Lower lobe of right lung (tissue), 2 donors: ENCODE measurements around the gene ACOT7. TPM values are rescaled to one million over a fixed set of nuclear protein-coding genes. Genes with fewer than 3 reads are reported as not detected.

ENCODE experiments used
- ATAC-seq, 2 donors: fragments of 200-7000 bp; cut with Tn5 transposase; one replicate each; pipeline ENCODE4 v1.9.1; 2020 to 2022; ENCODE audit warnings: mild to moderate bottlenecking in 2 of 2, moderate library complexity in 2 of 2
- DNase-seq: peaks from one replicate; pipeline ENCODE4 v3.0.0-alpha.2; 2020
- H3K27ac ChIP-seq: fragments of 200-600 bp; one replicate; pipeline ENCODE4 v1.8.0; 2022
- H3K27me3 ChIP-seq: fragments of 200-600 bp; one replicate; pipeline ENCODE4 v1.8.0; 2022; ENCODE audit warnings: low read depth
- H3K36me3 ChIP-seq: fragments of 200-600 bp; one replicate; pipeline ENCODE4 v1.8.0; 2022; ENCODE audit warnings: mild to moderate bottlenecking
- H3K4me1 ChIP-seq: fragments of 200-600 bp; one replicate; pipeline ENCODE4 v1.8.0; 2022
- H3K4me3 ChIP-seq: fragments of 200-600 bp; one replicate; pipeline ENCODE4 v1.8.0; 2022; ENCODE audit warnings: mild to moderate bottlenecking
- H3K9me3 ChIP-seq: fragments of 200-600 bp; one replicate; pipeline ENCODE4 v1.8.0; 2022
- intact Hi-C: fragments of 100-400 bp; cut with DNase I; formaldehyde crosslinking; loops from one replicate; pipeline ENCODE4 v1.11.0; 2022
- total RNA-seq: library from RNA; stranded (reverse); fragmentation: NEBNext Ultra II Directional; extraction: Animal tissue kit (Norgen Biotek cat#: 25700); gene quantifications from one replicate; pipeline ENCODE4 v1.2.1, GENCODE V29; 2021
- TF ChIP-seq, protein P1 (sequence below): fragments of 200-600 bp; IDR thresholded peaks from one replicate; pipeline ENCODE4 v1.8.0; 2022; ENCODE audit warnings: antibody characterized with exemption, mild to moderate bottlenecking
- donor health status: DM: no; HTN: yes; CAD: no; lungs with severe emphysema.

Gene ACOT7
- total RNA-seq, 1 donor from 2014 or later, result 28.5 TPM

DNA sequence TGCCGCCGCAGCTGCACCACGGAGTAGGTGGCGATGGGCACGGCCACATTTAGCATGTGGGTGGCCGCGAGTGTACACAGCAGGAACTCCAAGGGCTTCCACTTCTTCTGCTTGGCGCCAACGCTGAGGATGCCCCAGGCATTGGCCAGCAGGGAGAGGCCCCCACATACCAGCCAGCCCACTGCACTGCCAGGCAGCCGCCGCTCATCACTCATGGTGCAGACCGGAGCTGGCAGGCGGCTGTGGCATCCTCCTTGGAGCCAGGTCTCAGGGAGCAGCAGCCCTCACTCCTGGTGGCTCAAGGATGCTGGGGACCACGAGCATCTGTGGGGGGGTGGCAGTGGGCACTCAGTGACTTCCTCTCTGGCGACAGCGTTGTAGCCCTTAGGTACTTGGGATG lies 138.9 kb downstream of the ACOT7 start:
- no peak overlapping the region for H3K4me3 ChIP-seq
- intact Hi-C loops, result loop anchor here (10.0 kb wide), 1 partner anchor 90 kb away; no protein-coding TSS in a partner anchor
- no peak overlapping the region for H3K27ac ChIP-seq
- peaks cover 4% of the 10 kb centered on the region for H3K36me3 ChIP-seq
- no peak for DNase-seq
- H3K27me3 ChIP-seq, result peaks cover 21% of the 10 kb centered on the region
- TF ChIP-seq, protein P1, sequence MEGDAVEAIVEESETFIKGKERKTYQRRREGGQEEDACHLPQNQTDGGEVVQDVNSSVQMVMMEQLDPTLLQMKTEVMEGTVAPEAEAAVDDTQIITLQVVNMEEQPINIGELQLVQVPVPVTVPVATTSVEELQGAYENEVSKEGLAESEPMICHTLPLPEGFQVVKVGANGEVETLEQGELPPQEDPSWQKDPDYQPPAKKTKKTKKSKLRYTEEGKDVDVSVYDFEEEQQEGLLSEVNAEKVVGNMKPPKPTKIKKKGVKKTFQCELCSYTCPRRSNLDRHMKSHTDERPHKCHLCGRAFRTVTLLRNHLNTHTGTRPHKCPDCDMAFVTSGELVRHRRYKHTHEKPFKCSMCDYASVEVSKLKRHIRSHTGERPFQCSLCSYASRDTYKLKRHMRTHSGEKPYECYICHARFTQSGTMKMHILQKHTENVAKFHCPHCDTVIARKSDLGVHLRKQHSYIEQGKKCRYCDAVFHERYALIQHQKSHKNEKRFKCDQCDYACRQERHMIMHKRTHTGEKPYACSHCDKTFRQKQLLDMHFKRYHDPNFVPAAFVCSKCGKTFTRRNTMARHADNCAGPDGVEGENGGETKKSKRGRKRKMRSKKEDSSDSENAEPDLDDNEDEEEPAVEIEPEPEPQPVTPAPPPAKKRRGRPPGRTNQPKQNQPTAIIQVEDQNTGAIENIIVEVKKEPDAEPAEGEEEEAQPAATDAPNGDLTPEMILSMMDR, result no peak
- no peak for ATAC-seq
- no peaks in the 10 kb centered on the region for H3K9me3 ChIP-seq
- peaks cover 7% of the 10 kb centered on the region for H3K4me1 ChIP-seq

DNA sequence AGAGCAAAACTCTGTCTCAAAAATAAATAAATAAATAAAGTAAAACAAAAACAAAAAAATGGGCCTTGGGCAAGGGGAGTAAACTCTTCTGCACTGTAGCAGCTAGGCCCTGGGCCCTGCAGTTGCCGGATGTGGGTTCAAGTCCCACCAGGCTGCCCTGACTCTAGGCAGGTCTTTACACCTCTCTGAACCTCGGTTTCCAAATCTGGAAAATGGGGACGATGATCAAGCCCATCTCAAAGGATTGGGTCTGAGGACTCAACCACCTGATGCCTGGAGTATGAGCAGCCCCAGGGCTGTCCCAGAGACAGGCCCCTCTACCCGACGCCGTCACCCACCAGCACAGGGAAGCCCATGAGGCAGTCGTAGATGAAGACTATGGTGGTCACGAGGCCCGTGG lies 140.2 kb downstream of the ACOT7 start:
- TF ChIP-seq, protein P1, result no peak
- H3K27ac ChIP-seq, result no peak overlapping the region
- peaks cover 4% of the 10 kb centered on the region for H3K36me3 ChIP-seq
- DNase-seq, result no peak
- no peak for ATAC-seq
- peaks cover 30% of the 10 kb centered on the region for H3K27me3 ChIP-seq
- H3K9me3 ChIP-seq, result no peaks in the 10 kb centered on the region
- H3K4me3 ChIP-seq, result no peak overlapping the region
- peaks cover 5% of the 10 kb centered on the region for H3K4me1 ChIP-seq
- intact Hi-C loops, result loop anchor here (10.0 kb wide), 1 partner anchor 91 kb away; no protein-coding TSS in a partner anchor

DNA sequence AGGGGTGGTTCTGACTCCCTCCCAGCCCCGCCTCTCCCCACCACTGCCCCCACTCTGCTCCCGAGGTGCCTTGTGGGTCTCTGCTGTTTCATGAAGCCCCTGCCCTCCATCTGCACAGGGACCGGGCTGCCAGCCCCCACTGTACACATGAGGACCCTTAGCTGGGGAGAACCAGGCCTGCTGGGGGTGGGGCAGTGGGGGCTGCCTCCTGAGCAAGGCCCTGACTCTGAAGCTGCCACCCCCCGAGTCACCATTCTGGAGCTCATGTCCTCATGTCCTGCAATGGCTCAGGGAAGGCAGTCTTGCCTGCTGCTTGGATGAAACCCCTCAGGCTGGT lies 141.2 kb downstream of the ACOT7 start:
- Histone ChIP-seq H3K4me1 (peaks cover 5% of the 10 kb centered on the region), H3K27me3 (peaks cover 40% of the 10 kb centered on the region), H3K27ac (no peak overlapping the region), H3K4me3 (no peak overlapping the region), H3K9me3 (no peaks in the 10 kb centered on the region), H3K36me3 (peaks cover 4% of the 10 kb centered on the region)
- TF ChIP-seq, protein P1, result no peak
- DNase-seq (no peak), ATAC-seq (no peak)
- intact Hi-C loops, result loop anchor here (10.0 kb wide), 1 partner anchor 92 kb away; no protein-coding TSS in a partner anchor

DNA sequence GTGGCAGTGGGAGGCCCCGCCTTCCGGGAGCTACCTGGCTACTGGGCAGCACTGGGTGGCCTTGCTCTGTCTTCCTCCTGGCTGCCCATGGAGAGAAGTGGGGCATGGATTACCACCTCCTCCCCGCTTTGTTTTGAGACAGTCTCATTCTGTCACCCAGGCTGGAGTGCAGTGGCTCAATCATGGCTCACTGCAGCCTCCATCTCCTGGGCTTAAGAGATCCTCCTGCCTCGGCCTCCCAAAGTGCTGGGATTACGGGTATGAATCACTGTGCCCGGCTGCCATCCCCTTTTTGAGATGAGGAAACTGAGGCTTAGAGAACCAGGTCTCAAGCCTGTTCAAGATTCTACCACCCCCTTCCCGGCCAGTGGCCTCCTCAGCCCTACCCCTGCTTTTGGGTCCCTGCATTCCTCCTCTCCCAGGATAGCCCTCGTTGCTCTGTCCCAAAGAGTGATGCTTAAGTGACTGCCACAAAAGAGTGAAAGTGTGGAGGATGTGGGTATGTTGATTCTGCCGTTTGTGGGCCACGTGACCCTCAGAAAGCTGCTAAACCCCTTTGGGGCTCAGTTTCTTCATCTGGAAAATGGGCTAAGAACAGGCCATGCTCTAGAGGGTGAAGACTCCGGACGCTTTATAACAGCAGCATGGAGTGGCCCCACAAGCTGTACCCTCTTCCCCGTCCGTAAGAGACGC lies 141.7 kb downstream of the ACOT7 start:
- no peak for DNase-seq
- TF ChIP-seq, protein P1, result no peak
- ATAC-seq, result no peak
- H3K27ac ChIP-seq, result no peak overlapping the region
- H3K36me3 ChIP-seq, result peaks cover 4% of the 10 kb centered on the region
- peaks cover 44% of the 10 kb centered on the region for H3K27me3 ChIP-seq
- H3K9me3 ChIP-seq, result no peaks in the 10 kb centered on the region
- intact Hi-C loops, result loop anchor here (10.0 kb wide), 1 partner anchor 93 kb away; no protein-coding TSS in a partner anchor
- no peak overlapping the region for H3K4me3 ChIP-seq
- peaks cover 6% of the 10 kb centered on the region for H3K4me1 ChIP-seq

DNA sequence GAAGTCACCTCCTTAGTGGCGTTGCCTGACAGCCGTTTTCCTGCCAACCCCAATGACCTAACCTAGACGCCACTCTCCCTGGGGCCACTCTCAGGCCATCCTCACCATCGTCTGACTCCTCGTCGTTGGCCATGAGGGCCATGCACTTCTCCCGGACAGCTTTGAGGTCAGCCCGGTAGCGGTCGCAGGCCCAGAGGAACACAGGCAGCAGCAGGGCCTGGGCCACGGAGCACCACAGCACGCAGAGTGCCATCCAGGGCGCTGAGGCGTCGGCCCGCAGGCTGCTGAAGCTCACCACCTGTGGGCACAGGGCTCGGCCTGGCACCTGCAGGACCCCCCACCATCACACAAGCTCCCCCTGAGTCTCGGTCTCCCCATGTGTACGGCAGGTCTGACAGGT lies 142.3 kb downstream of the ACOT7 start:
- DNase-seq, result no peak
- intact Hi-C loops, result loop anchor here (10.0 kb wide), 1 partner anchor 94 kb away; no protein-coding TSS in a partner anchor
- peaks cover 49% of the 10 kb centered on the region for H3K27me3 ChIP-seq
- H3K4me3 ChIP-seq, result no peak overlapping the region
- peaks cover 4% of the 10 kb centered on the region for H3K36me3 ChIP-seq
- ATAC-seq, result no peak
- H3K9me3 ChIP-seq, result no peaks in the 10 kb centered on the region
- TF ChIP-seq, protein P1, result no peak
- H3K4me1 ChIP-seq, result peaks cover 12% of the 10 kb centered on the region
- H3K27ac ChIP-seq, result no peak overlapping the region
